ENCODE results near the gene CDC123. TPM values are rescaled to one million over a fixed set of nuclear protein-coding genes. Genes with fewer than 3 reads are reported as not detected.

Gene CDC123
- polyA plus RNA-seq, 1 donor (not counting 4 experiments of a cell fraction or from before 2014, with no cell fraction given), result 146 TPM

DNA sequence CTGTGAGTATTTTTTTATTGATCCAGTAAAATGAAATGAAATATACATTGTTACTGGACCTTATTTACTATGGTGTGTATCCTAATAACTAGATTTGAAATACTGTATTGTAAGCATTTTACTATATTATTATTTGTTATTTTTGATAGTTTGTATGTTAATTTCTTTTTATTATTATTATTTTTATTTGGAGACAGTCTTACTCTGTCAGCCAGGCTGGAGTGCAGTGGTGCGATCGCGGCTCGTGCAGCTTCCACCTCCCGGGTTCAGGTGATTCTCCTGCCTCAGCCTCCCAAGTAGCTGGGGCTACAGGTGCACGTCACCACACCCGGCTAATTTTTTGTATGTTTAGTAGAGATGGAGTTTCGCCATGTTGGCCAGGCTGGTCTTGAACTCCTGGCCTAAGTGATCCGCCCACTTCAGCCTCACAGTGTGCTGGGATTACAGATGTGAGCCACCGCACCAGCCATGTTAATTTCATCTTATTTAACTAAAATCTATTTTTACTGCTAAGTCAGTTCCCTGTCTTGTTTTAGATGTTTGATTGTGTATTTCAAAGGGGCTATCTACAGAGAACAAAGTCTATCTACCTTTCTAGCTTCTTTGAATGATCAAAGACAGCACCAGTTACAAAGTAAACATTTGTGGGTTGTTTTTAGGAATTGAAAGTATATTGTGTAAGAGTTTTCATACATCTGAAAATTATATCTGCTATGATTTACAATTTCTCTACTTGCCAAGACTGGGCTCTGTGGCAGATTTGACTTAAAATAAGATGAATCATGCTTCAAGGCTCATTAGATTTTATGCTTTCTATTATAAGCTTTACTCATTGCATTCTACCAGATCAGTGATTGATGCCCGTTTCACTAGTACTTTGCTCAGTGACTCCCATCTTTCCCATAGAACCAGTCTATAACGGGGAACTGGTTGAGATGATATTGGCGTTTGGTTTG is 41.6 kb downstream of the CDC123 start:
- peaks cover 3% of the 10 kb centered on the region for H3K79me2 ChIP-seq (ENCODE audit: control insufficient read depth, insufficient read depth, low read length)
- FAIRE-seq (no peak), DNase-seq (ENCODE audit: low read depth, low spot score) (no peak)
- H3K9me1 ChIP-seq (ENCODE audit: control insufficient read depth, extremely low read depth, insufficient read depth, low read length), result no peaks in the 10 kb centered on the region
- H4K20me1 ChIP-seq (ENCODE audit: control insufficient read depth, extremely low read depth, insufficient read depth, low read length), result no peaks in the 10 kb centered on the region
- no peaks in the 10 kb centered on the region for H3K27me3 ChIP-seq (ENCODE audit: control insufficient read depth, extremely low read depth, insufficient read depth, low read length)
- no peak overlapping the region for H3K9ac ChIP-seq (ENCODE audit: control insufficient read depth, extremely low read depth, insufficient read depth, low read length)
- no peak overlapping the region for H3K27ac ChIP-seq (ENCODE audit: control insufficient read depth, insufficient read depth, low read length)
- peaks cover 17% of the 10 kb centered on the region for H3K4me1 ChIP-seq (ENCODE audit: control insufficient read depth, extremely low read depth, insufficient read depth, low read length)
- no peak for TF ChIP-seq EZH2 (IDR thresholded peaks at IDR 0.05; ENCODE audit: low read length)
- TF ChIP-seq, protein P1, sequence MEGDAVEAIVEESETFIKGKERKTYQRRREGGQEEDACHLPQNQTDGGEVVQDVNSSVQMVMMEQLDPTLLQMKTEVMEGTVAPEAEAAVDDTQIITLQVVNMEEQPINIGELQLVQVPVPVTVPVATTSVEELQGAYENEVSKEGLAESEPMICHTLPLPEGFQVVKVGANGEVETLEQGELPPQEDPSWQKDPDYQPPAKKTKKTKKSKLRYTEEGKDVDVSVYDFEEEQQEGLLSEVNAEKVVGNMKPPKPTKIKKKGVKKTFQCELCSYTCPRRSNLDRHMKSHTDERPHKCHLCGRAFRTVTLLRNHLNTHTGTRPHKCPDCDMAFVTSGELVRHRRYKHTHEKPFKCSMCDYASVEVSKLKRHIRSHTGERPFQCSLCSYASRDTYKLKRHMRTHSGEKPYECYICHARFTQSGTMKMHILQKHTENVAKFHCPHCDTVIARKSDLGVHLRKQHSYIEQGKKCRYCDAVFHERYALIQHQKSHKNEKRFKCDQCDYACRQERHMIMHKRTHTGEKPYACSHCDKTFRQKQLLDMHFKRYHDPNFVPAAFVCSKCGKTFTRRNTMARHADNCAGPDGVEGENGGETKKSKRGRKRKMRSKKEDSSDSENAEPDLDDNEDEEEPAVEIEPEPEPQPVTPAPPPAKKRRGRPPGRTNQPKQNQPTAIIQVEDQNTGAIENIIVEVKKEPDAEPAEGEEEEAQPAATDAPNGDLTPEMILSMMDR (optimal IDR thresholded peaks at IDR 0.05 in 1 of 3, IDR thresholded peaks at IDR 0.05 in 1 of 3, conservative IDR thresholded peaks at IDR 0.05 in 1 of 3; ENCODE audit: extremely low read depth in 1 of 3, insufficient read depth in 2 of 3, low read length in 3 of 3), result no peak
- no peak overlapping the region for H3K4me2 ChIP-seq (ENCODE audit: control insufficient read depth, extremely low read depth, insufficient read depth, low read depth, low read length)
- dilution Hi-C loops (cut with MboI; ENCODE audit: extremely low pct_ligation_motif_present, low sequenced_read_pairs), result no loop called here
- H3K9me3 ChIP-seq (ENCODE audit: control insufficient read depth, low read depth, low read length), result no peaks in the 10 kb centered on the region
- H3K4me3 ChIP-seq (ENCODE audit: control insufficient read depth in 2 of 3, extremely low read depth in 1 of 3, insufficient read depth in 2 of 3, low read depth in 1 of 3, low read length in 3 of 3), result no peak overlapping the region
- no peak overlapping the region for H2AFZ ChIP-seq (ENCODE audit: control insufficient read depth, low read length)
- peaks cover 9 to 14% of the 10 kb centered on the region in 2 experiments for H3K36me3 ChIP-seq (ENCODE audit: control insufficient read depth in 2 of 2, extremely low read depth in 1 of 2, insufficient read depth in 2 of 2, low read length in 2 of 2)

DNA sequence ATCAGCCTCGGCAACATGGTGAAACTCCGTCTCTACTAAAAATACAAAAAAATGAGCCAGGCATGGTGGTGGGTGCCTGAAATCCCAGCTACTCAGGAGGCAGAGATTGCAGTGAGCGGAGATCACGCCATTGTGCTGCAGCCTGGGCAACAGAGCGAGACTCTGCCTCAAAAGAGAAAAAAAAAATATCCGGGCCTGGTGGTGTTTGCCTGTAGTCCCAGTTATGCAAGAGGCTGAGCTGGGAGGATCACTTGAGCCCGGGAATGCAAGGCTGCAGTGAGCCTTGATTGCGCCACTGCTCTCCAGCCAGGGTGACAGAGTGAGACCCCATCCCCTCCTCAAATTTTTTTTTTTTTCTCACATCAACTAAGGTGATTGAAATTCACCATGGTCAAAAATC is 42.8 kb downstream of the CDC123 start:
- H3K27me3 ChIP-seq (ENCODE audit: control insufficient read depth, extremely low read depth, insufficient read depth, low read length), result no peaks in the 10 kb centered on the region
- H3K4me1 ChIP-seq (ENCODE audit: control insufficient read depth, extremely low read depth, insufficient read depth, low read length), result peaks cover 17% of the 10 kb centered on the region
- no peak overlapping the region for H3K4me2 ChIP-seq (ENCODE audit: control insufficient read depth, extremely low read depth, insufficient read depth, low read depth, low read length)
- TF ChIP-seq EZH2 (IDR thresholded peaks at IDR 0.05; ENCODE audit: low read length), result no peak
- TF ChIP-seq, protein P1 (optimal IDR thresholded peaks at IDR 0.05 in 1 of 3, IDR thresholded peaks at IDR 0.05 in 1 of 3, conservative IDR thresholded peaks at IDR 0.05 in 1 of 3; ENCODE audit: extremely low read depth in 1 of 3, insufficient read depth in 2 of 3, low read length in 3 of 3), result no peak
- H3K4me3 ChIP-seq (ENCODE audit: control insufficient read depth in 2 of 3, extremely low read depth in 1 of 3, insufficient read depth in 2 of 3, low read depth in 1 of 3, low read length in 3 of 3), result no peak overlapping the region
- dilution Hi-C loops (cut with MboI; ENCODE audit: extremely low pct_ligation_motif_present, low sequenced_read_pairs), result no loop called here
- H3K27ac ChIP-seq (ENCODE audit: control insufficient read depth, insufficient read depth, low read length), result no peak overlapping the region
- FAIRE-seq (no peak), DNase-seq (ENCODE audit: low read depth, low spot score) (no peak)
- peaks cover 3% of the 10 kb centered on the region for H3K79me2 ChIP-seq (ENCODE audit: control insufficient read depth, insufficient read depth, low read length)
- H2AFZ ChIP-seq (ENCODE audit: control insufficient read depth, low read length), result no peak overlapping the region
- H3K36me3 ChIP-seq (ENCODE audit: control insufficient read depth in 2 of 2, extremely low read depth in 1 of 2, insufficient read depth in 2 of 2, low read length in 2 of 2), result peaks cover 6 to 14% of the 10 kb centered on the region in 2 experiments
- H3K9me3 ChIP-seq (ENCODE audit: control insufficient read depth, low read depth, low read length), result no peaks in the 10 kb centered on the region
- no peak overlapping the region for H3K9ac ChIP-seq (ENCODE audit: control insufficient read depth, extremely low read depth, insufficient read depth, low read length)
- no peaks in the 10 kb centered on the region for H3K9me1 ChIP-seq (ENCODE audit: control insufficient read depth, extremely low read depth, insufficient read depth, low read length)
- no peaks in the 10 kb centered on the region for H4K20me1 ChIP-seq (ENCODE audit: control insufficient read depth, extremely low read depth, insufficient read depth, low read length)

Measured in keratinocyte (primary cell).